ENCODE data around the gene BABAM1.

DNA sequence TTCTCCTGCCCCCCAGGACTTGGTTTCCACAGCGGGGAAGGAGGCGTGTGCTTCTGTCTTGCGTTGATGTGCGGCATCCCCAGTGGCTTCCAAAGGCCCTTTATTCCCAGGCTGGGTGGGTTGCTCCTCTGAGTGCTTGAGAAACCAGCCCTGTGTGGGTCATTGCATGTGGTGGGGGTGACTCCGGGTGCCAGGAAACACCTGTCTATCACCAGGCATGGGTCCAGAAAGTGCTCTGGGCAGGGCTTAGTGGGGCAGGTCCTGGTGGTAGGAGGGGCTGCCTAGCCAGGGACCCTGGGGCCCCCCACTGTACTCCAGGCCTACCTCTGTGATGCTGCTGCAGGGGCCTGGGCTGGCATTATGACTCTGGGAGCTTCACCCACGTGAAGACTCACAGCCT lies 51.7 kb downstream of the BABAM1 start:
- no peak for TF ChIP-seq CTCF (IDR thresholded peaks at IDR 0.05)
- TF ChIP-seq POLR2A (IDR thresholded peaks at IDR 0.05) = no peak

Data from uterus (tissue), 2 donors.